NCI-H1694 (cell line): Measurements from ENCODE around the gene NEFH.
"Not testable (repeated sequence)": the region's sequence is repeated elsewhere in the genome, so short reads cannot be mapped to it uniquely, and the experiment has no call there.

Source experiments
- DNase-seq: peaks from one replicate; lab custom pipeline; 2025; lab: John Stamatoyannopoulos, UW

Gene NEFH

DNA sequence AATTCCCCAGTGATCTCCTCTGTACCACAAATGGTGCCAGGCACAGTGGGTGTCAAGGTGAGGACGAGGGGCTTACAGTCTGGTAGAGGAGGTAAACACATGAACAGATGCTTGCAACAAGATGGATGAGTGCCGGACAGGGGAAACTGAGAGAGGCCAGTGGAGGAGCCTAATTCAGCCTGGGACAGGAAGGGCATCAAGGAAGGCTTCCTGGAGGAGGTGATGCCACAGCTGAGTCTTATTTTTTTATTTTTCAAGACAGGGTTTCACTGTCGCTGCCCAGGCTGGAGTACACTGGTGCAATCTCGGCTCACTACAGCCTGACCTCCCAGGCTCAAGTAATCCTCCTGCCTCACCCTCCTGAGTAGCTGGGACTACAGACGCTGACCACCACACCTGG, 18.8 kb upstream of the NEFH start:
- no peak for DNase-seq

DNA sequence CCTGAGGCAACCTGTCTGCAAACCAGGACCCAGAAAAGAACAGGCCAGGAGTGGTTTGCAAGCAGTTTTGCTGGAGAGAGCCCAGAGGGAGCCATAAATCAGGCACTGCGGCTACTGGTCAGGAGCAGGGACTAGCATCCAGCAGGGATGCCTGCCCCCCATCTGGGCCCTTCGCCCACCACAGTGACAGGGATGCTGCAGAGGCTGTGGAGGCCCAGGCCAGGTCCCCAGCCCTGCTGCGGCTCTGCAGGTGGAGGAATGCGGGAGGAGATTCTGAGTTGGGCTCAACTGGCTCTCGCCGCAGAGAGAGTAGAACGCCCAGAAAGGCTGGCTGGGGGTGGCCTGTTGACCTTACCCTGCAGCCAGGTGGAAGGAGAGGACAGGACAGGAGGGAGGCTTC, 16.4 kb upstream of the NEFH start:
- DNase-seq: no peak

DNA sequence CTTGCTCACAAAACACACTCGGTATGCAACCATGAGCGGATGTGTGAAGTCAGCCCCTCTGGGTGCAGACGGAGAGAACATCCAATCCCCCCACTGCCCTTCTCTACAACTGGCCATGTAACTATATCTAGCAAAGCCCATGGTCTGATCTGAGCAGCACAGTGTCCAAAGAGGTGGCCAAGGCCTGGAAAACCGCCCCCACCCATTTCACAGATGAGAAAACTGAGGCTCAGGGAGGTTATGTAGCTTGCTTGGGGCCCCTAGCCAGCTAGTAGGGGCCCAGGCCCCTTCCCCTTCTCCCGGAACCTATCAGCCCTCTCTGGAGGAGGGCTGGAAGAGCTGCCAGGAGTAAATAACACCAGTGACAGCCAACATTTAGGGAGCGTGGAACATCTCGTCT, 15.4 kb upstream of the NEFH start:
- no peak for DNase-seq

DNA sequence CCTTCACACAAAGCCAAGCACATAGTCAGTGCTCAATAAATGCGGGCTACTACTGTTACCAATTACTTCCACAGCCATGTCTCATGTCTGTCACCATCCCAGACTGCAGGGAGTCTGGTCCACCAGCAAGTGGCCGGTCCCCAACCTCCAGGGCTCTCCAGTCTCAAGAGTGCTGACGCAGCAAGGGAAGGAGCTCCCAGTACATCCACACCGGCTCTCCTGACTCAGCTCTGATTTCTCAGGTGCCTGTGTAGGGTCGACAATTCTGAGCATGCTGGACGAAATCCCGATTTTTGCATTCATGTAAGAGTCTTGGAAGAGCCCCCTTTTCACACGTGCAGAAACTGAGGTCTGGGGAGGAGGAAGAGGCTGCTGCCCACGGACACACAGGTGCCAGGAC, 10.3 kb upstream of the NEFH start:
- DNase-seq: no peak

DNA sequence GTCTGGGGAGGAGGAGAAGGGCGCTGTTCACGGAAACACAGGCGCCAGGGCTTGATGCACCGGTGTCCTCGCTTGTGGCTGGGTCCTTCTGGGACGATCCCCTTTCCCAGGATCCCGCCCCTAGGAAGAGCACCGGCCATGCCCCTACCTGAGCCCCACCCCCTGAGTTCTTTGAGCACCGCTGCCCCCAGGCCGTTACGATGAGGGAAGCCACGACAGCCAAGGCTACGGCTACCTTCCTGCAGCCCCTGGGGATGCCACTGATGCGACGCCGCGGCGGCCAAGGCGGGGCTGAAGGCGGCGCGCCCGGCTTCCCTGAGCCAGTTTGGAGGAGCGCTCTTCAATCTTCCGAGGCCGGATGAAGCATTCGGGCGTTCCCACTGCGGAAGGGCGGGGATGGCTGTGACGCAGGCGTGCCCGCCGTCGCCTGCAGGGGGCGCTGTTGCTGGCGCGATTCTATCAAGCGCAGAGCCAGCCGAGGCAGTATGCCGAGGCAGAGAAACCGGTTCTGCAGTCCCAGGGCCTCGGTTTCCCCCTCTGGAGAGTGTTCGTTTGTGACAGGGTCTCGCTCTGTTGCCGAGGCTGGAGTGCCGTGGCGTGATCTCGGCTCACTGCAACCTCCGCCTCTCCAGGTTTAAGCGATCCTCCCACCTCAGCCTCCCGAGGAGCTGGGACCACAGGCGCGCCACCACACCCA, 9.7 kb upstream of the NEFH start:
- no peak for DNase-seq

DNA sequence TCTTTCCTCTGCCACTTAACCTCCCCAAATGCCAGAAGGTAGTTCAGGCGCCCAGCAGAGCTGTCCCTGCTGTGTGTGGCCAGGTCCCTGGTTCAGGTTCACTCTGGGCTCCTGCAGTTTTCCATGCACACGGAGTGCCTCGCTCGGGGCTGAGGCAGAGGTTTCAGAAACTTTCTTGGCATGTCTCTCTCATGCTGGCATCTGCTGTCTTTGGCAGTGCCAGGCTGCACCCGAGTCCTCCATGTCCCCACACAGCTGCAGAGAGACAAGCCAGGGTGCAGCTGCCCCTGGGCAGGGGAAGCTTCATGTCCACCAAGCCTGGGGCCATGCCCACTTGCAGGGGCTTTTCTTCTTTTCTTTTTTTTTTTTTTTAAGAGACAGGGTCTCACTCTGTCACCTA, 7.0 kb upstream of the NEFH start:
- no peak for DNase-seq

DNA sequence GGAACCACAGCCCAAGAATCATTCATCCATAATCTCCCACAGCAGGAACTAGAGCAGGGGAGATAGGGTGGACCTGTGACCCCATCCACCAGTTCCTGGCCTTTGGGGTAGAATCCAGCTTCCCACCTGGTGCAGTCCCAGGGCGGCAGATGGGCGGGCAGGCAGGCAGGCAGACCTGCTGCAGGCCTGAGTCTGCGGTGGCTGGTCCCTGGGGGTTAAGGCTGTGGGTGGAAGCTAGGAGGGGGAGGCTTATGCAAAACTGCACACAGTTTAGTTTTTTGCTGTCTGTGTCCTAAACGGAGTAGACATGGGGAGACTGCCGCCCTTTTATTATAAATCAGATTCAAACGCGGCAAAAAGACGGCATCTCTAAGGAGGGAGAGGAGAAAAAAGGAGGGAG, 4.5 kb upstream of the NEFH start:
- peak; percentile 24 for DNase-seq

DNA sequence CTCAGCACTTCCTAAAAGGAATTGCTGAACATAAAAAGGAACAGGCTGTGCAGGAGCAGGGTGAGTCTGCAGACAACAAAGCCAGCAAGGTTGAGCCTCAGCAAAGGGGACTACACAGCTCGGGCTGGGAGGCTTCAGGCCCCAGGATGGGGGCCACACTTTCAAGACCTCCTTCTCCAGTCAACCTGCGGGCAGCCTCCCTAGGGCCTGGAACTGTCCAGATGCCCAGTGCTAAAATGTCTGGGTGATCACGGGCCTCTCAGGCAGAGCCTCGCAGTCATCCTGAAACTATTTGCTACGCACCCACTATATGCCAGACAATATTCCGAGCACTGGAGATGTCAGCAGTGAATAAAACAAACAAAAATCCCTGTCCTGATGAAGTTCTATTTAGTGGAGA, 3.9 kb upstream of the NEFH start:
- no peak for DNase-seq

DNA sequence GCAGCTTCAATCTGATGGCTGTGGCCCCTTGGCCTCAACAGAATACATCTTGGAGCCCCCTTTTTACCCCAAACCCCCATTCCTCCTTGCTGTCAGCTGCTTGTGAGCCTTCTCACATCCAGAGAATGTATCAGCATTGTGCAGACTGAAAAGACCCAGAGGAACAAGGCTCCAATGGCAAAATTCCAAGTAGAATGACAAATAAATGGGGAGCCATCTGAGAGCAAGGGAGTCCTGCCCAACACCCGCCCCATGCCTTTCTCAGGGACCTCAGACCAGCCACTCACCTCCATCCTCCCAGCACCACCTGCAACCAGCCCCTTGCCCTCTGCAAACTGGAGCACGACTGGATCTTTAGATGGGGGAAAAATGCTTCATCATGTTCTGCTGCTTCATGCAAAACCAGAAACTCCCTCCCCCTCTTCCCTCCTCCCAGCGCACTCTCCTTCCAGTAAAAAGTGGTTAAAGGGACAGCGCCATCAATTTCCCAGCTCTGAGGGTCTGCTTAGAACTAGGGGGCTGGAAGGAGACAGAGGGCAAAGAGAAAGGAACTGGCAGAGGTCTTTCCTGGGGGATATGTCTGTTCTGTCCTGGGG, 2.2 kb upstream of the NEFH start:
- DNase-seq: peak; percentile 49

DNA sequence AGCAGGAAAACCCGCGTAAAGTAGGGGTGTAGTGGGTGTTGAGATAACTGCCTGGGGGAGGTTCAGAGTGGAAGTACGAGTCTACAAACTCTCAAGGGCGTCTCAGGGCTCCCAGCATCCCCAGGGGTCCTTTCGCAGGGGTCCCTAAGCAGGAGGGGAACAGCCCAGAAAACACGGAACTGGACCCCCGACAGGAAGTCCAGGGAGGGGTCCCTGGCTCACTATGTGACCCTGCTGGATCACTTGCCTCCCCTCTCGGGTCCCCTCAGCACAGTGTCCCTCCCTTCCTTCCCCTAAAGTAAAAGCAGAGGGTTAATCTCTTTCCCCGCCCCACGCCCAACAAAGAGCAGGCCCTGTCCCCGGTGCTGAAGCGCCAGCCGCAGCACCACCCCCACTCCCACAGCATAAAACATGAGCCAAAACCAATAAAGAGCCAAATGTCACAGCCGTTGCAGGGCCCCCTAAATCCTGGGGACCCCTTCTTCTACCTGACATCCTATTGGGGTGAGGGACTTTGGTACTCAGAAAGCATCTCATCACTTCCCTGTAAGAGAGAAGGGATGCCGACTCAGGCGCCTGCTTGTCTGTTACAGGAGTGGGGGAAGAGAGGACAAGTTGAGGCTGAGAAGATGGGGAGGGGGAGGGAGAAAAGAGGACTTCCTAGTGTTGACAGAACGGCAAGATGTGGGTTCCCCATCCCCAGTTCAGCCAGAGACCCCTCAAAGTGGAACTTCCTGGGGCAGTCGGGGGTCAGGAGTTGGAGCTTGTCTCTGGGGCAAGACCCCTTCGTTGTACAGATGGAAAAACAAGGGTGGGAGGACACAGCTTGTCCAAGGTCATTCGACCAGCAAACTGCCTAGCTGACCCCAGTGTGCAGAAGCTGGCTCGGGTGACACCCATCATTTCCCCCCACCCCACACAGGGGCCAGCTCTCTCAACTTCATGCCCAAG, 1.4 kb upstream of the NEFH start:
- DNase-seq: peak; percentile 25

DNA sequence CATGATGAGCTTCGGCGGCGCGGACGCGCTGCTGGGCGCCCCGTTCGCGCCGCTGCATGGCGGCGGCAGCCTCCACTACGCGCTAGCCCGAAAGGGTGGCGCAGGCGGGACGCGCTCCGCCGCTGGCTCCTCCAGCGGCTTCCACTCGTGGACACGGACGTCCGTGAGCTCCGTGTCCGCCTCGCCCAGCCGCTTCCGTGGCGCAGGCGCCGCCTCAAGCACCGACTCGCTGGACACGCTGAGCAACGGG, 169 bp downstream of the NEFH start:
- no peak for DNase-seq

DNA sequence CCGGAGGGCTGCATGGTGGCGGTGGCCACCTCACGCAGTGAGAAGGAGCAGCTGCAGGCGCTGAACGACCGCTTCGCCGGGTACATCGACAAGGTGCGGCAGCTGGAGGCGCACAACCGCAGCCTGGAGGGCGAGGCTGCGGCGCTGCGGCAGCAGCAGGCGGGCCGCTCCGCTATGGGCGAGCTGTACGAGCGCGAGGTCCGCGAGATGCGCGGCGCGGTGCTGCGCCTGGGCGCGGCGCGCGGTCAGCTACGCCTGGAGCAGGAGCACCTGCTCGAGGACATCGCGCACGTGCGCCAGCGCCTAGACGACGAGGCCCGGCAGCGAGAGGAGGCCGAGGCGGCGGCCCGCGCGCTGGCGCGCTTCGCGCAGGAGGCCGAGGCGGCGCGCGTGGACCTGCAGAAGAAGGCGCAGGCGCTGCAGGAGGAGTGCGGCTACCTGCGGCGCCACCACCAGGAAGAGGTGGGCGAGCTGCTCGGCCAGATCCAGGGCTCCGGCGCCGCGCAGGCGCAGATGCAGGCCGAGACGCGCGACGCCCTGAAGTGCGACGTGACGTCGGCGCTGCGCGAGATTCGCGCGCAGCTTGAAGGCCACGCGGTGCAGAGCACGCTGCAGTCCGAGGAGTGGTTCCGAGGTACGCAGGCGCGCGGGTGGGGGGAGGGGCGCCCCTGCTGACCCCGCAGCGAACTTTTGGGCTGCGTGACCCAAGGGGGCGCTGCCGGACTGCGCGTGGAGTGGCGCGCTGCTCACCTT, 670 bp downstream of the NEFH start:
- no peak for DNase-seq

DNA sequence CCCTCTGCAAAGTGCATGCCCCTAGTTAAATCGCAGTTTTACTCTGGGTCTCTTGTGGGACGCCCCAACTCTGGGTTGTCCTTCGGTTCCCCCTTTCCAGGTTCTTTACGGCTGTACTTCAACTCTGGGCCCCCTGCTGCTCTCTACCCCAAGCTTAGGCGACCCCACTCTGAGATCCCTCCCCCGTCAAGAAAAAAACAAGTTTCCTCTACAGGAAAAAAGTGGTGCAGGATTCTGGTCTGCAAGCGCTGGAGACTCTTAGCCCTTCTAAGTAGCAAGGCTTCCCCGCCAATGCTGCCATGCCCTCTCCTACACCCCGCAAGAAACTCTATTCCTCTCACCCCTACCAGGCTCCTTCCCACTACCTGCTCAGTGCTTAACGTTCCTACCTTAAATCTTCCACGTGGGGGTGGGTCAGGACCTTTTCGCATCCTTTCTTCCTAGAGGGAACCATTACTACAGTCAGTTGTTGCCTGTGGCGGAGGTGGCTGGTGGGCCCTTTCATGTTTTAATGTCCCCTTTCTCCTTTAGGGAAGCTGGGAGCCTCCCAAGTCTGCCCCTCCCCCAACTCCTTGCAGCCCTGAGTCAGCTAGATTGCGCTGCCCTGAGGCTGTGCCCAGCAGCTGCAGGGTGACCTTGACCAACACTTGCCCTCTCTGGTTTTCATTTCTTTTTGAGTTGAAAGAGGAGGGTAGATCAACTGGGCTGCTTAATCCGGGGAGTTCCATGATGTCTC, 1.4 kb downstream of the NEFH start:
- no peak for DNase-seq

DNA sequence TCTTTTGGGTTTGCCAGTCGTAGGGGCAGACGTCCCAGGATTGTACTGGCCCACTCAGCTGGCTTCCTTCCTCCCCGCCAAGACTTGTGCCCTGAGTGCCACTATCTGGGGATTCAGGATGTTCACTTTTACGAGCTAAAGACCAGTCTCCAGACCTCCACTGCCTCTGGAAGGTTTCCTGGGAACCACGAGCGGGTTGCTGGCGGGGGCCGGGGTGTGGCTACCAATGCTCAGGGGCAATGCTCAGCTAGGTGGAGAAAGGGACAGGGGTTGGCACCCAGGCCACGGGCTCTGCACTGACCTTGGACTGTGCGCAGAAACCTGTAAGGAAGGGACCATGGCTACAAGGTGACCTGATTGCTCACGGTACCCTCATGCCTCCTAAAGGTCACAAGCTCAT, 2.2 kb downstream of the NEFH start:
- DNase-seq: no peak

DNA sequence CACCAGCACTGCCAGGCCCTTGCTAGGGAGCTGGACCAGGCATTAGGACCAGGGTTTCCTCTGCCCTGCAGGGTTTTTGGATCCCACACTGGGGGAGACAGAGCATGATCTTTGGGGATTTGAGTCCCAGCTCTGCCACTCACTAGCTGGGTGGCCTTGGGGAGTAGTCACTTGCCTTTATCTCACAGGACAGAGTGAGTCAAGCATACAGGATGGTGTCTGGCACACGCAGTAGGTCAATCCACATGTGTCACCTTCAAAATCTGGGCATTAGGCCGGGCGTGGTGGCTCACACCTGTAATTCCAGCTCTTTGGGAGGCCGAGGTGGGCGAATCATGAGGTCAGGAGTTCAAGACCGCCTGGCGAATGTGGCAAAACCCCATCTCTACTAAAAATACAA, 2.7 kb downstream of the NEFH start:
- DNase-seq: no peak

DNA sequence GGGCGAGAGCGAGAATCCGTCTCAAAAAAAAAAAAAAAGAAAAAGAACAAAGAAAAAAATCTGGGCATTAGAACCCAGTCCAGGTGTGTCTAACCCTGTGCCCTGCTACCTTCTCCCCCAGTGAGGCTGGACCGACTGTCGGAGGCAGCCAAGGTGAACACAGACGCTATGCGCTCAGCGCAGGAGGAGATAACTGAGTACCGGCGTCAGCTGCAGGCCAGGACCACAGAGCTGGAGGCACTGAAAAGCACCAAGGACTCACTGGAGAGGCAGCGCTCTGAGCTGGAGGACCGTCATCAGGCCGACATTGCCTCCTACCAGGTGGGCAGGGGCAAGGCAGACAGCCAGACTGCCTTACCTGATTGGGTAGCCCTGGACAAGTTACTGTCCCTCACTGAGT, 3.2 kb downstream of the NEFH start:
- no peak for DNase-seq

DNA sequence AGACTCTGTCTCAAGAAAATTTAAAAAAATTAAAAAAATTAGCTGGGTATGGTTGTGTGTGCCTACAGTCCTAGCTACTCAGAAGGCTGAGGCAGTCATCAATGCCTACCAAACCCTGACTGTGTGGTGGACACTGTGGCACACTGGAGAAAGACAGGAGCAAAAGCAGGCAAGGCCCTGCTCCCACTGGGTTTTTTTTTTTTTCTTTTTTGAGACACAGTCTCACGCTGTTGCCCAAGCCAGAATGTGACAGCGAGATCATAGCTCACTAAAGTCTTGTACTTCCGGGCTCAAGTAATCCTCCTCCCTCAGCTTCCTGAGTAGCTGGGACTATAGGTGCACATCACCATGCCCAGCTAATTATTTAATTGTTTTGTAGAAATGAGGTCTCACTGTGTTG, 4.6 kb downstream of the NEFH start:
- no peak for DNase-seq

DNA sequence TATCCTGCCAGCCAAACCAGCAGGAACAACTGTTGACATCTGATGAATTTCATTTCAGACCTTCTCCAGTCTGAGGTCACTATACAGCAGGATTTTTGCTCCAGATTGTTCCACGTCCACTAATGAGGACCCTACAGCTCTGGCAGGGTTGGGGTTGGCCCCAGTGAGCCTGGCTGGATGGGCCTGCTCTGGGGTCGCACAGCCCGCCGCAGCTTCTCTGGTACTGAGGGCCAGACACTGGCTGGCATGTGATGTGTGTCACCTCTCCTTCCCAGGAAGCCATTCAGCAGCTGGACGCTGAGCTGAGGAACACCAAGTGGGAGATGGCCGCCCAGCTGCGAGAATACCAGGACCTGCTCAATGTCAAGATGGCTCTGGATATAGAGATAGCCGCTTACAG, 5.4 kb downstream of the NEFH start:
- DNase-seq: no peak

DNA sequence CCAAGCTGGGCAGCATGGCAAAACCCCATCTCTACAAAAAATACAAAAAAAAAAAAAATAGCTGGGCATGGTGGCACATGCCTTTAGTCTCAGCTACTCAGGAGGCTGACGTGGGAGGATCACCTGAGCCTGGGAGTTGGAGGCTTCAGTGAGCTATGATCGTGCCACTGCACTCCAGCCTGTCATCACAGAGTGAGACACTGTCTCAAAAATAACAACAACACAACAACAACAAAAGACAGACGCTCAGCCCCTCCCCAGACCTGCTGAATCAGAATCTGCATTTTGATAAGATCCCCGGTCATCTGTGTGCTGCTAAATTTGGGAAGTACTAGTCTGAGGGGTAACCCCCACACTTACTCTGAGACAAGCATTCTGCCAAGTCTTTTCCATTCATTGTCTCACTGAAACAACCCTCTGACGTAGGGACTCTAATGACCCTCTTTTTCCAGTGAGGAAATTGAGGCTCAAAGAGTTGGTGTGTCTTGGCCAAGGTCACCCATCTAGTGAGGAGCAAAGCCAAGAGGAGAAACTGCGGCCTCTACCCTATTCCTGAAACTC, 7.5 kb downstream of the NEFH start:
- DNase-seq: no peak

DNA sequence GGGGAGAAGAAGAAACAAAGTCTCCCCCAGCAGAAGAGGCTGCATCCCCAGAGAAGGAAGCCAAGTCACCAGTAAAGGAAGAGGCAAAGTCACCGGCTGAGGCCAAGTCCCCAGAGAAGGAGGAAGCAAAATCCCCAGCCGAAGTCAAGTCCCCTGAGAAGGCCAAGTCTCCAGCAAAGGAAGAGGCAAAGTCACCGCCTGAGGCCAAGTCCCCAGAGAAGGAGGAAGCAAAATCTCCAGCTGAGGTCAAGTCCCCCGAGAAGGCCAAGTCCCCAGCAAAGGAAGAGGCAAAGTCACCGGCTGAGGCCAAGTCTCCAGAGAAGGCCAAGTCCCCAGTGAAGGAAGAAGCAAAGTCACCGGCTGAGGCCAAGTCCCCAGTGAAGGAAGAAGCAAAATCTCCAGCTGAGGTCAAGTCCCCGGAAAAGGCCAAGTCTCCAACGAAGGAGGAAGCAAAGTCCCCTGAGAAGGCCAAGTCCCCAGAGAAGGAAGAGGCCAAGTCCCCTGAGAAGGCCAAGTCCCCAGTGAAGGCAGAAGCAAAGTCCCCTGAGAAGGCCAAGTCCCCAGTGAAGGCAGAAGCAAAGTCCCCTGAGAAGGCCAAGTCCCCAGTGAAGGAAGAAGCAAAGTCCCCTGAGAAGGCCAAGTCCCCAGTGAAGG, 9.2 kb downstream of the NEFH start:
- DNase-seq: not testable (repeated sequence)

DNA sequence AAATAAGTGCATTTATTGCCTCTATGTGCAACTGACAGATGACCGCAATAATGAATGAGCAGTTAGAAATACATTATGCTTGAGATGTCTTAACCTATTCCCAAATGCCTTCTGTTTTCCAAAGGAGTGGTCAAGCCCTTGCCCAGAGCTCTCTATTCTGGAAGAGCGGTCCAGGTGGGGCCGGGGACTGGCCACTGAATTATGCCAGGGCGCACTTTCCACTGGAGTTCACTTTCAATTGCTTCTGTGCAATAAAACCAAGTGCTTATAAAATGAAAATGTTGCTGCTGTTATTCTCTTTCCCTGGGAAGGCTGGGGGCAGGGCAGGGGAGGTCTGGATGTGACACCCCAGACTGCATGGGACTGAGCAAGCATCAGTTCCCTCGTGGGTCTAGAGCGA, 11.0 kb downstream of the NEFH start:
- no peak for DNase-seq
